ENCODE measurements around the gene FCGR3A. TPM values are rescaled to one million over a fixed set of nuclear protein-coding genes. Genes with fewer than 3 reads are reported as not detected.
"Not testable (repeated sequence)": the region's sequence is repeated elsewhere in the genome, so short reads cannot be mapped to it uniquely, and the experiment has no call there.

Gene FCGR3A
- total RNA-seq, 1 donor from 2014 or later = not detected

- not testable (repeated sequence) for H3K27me3 ChIP-seq (ENCODE audit: control insufficient read depth, insufficient read depth, low read length); DNase-seq (ENCODE audit: low read depth); FAIRE-seq; H3K4me3 ChIP-seq (ENCODE audit: low read depth, low read length); H3K36me3 ChIP-seq (ENCODE audit: control insufficient read depth, insufficient read depth, low read length)
Observed at GRCh38 chr1:161513448-161513780, 36.2 kb downstream of the FCGR3A start.

GRCh38 chr1:161512636-161513447, 36.8 kb downstream of the FCGR3A start:
- FAIRE-seq; H3K27me3 ChIP-seq (ENCODE audit: control insufficient read depth, insufficient read depth, low read length); H3K4me3 ChIP-seq (ENCODE audit: low read depth, low read length); DNase-seq (ENCODE audit: low read depth); H3K36me3 ChIP-seq (ENCODE audit: control insufficient read depth, insufficient read depth, low read length): not testable (repeated sequence)

- FAIRE-seq = no peak
- H3K27me3 ChIP-seq (ENCODE audit: control insufficient read depth, insufficient read depth, low read length) = no peaks in the 10 kb centered on the region
- no peak overlapping the region for H3K4me3 ChIP-seq (ENCODE audit: low read depth, low read length)
- H3K36me3 ChIP-seq (ENCODE audit: control insufficient read depth, insufficient read depth, low read length) = no peaks in the 10 kb centered on the region
- DNase-seq (ENCODE audit: low read depth) = no peak
- no peak for TF ChIP-seq CTCF (IDR thresholded peaks at IDR 0.05; ENCODE audit: insufficient read depth, low read length, severe bottlenecking)
Observed at GRCh38 chr1:161511756-161512060, 37.9 kb downstream of the FCGR3A start.

GRCh38 chr1:161511018-161511755, 38.4 kb downstream of the FCGR3A start:
- Histone ChIP-seq H3K27me3 (ENCODE audit: control insufficient read depth, insufficient read depth, low read length) (no peaks in the 10 kb centered on the region), H3K4me3 (ENCODE audit: low read depth, low read length) (no peak overlapping the region), H3K36me3 (ENCODE audit: control insufficient read depth, insufficient read depth, low read length) (no peaks in the 10 kb centered on the region)
- no peak for DNase-seq (ENCODE audit: low read depth)
- no peak for FAIRE-seq
- TF ChIP-seq CTCF (IDR thresholded peaks at IDR 0.05; ENCODE audit: insufficient read depth, low read length, severe bottlenecking) = no peak

- no peak for TF ChIP-seq CTCF (IDR thresholded peaks at IDR 0.05; ENCODE audit: insufficient read depth, low read length, severe bottlenecking)
- DNase-seq (ENCODE audit: low read depth) (no peak), FAIRE-seq (no peak)
- Histone ChIP-seq H3K36me3 (ENCODE audit: control insufficient read depth, insufficient read depth, low read length) (no peaks in the 10 kb centered on the region), H3K27me3 (ENCODE audit: control insufficient read depth, insufficient read depth, low read length) (no peaks in the 10 kb centered on the region), H3K4me3 (ENCODE audit: low read depth, low read length) (no peak overlapping the region)
Observed at GRCh38 chr1:161510477-161510876, 39.1 kb downstream of the FCGR3A start.

- no peak for FAIRE-seq
- H3K27me3 ChIP-seq (ENCODE audit: control insufficient read depth, insufficient read depth, low read length) = no peaks in the 10 kb centered on the region
- H3K36me3 ChIP-seq (ENCODE audit: control insufficient read depth, insufficient read depth, low read length) = no peaks in the 10 kb centered on the region
- no peak for DNase-seq (ENCODE audit: low read depth)
- no peak for TF ChIP-seq CTCF (IDR thresholded peaks at IDR 0.05; ENCODE audit: insufficient read depth, low read length, severe bottlenecking)
- no peak overlapping the region for H3K4me3 ChIP-seq (ENCODE audit: low read depth, low read length)
Observed at GRCh38 chr1:161506336-161507223, 43.0 kb downstream of the FCGR3A start.
